HG03575 (cell line): ENCODE results near the gene CYYR1.

ENCODE experiments used
- ATAC-seq: cut with Tn5 transposase; IDR thresholded peaks from one replicate; pipeline ENCODE4 v1.9.1; 2021; ENCODE audit not compliant: unreplicated experiment, insufficient number of reproducible peaks, low FRiP score; ENCODE audit errors: extremely low read depth

CYYR1 gene

GRCh38 chr21:26572702-26573381, at the start of gene CYYR1:
CYYR1 (minus strand) TSS chr21:26573286; CDS start chr21:26572940, 346 bp downstream.
- no peak for ATAC-seq

- ATAC-seq, result no peak
These were observed 44.1 kb upstream of the CYYR1 start for GRCh38 chr21:26617176-26617575.

DNA sequence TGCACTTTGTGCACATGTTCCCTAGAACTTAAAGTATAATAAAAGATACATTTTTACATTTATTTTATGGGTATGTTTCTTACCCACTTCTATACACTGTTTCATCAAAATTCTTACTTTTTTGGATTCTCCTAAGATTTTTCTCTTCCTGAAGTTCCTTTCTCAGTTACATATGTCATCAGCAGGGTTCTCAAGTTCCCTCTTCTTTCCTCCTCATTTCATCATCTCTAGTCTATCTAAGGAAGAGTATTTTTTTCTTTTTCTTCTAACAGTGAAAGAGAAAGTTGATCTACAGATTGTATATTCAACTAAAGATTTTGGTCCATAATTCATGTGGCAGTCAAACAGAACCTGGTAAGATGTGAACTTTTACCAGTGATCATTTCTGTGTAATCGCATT, 41.2 kb upstream of the CYYR1 start:
- ATAC-seq, result no peak

DNA sequence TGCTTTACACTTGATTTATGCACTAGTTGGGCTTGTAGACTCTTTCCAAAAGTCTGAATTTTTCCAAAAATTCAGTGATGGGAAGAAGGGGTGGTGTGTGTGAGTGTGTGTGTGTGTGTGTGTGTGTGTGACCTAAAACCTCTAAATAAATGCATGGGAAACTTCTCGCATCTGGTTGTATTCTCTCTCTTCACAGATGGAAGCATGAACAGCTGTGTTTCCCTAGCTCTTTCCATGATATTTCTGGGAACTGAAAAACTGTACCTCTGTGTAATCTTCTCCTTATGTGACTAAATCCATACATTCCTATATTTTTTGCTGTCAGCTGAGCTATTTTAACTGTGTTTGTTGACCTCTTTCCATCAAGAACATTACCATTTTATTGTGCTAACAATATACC, 26.2 kb upstream of the CYYR1 start:
- no peak for ATAC-seq

DNA sequence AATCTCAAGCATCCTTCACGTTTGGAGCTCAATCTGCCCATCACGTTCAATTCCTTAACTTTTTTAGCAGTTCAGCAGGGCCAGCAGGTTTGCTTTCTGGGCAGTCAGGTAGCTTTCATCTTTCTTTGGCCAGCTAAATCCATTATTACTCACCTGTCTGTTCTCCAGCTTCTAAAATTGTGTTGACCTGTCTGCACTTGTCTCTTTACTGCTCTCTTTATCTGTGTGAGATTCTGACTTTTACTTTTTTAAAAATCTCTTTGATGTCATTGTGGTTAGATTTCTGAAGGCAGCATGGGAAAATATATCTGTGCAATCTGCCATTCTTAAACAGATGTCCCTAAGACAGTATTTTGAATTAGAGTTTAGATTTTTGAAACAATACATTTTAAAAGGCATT, 24.9 kb upstream of the CYYR1 start:
- ATAC-seq, result no peak

- ATAC-seq, result no peak
These were observed 23.9 kb upstream of the CYYR1 start for GRCh38 chr21:26597031-26597430.

- no peak for ATAC-seq
These were observed 22.9 kb upstream of the CYYR1 start for GRCh38 chr21:26595971-26596370.

DNA sequence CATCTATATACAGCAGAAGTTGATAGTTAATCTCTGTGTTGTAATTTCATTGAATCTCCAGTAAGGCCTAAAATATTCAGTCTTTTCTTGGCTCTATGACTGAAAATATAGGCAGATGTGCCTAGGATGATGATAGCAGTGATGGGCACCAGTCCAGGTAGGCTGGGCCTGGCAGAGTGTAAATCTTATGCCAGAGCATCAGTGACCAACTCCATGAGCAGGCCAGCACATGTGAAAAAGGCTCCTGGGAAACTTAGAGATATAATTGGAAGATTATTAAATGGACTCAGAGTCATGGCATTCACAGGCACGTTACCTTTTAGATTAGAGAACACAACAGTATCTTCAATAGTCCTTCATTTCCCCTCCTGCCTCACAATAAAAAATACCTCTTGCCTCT, 20.7 kb upstream of the CYYR1 start:
- no peak for ATAC-seq

GRCh38 chr21:26591543-26591942, 18.5 kb upstream of the CYYR1 start:
- no peak for ATAC-seq

GRCh38 chr21:26588446-26588845, 15.4 kb upstream of the CYYR1 start:
- no peak for ATAC-seq

DNA sequence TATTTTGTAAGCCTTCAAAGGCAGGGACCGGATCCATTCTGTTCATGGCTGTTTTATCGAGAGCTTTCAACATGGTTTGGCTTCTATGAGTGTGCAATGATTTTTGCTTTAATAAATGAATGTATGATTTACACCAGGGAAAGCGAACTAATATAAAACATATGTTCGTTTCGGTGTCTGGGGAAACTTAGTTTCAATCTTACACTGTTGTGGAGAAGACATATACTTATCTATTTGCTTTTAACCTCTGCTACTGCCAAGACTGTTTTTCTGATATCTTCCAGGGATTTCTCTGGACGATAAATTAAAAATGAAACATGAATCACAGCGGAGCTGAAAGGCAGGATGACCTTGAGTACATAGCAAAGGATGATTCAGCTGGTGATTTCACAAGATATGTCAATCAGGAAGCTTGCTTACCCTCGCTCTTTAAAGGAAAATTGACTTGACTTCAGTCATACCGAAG, 14.7 kb upstream of the CYYR1 start:
- no peak for ATAC-seq

GRCh38 chr21:26583769-26584168, 10.7 kb upstream of the CYYR1 start:
- ATAC-seq, result no peak

DNA sequence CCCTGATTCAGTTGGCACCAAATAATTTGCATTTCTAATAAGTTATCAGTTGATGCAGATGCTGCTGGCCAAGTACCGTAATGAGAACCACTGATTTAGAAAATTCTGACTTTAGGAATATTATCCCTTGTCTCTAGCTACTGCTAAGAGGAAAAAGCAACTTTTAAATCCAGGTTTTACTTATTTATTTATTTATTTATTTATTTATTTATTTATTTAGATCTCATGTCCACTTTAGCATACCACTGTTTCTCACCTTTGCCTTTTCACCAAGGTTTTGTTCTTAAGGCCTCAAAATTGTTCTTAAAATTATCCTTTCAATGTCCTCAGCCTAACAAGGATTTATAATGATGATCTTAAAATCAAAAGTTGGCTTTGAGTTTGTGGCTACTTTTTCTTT, 8.7 kb upstream of the CYYR1 start:
- no peak for ATAC-seq

DNA sequence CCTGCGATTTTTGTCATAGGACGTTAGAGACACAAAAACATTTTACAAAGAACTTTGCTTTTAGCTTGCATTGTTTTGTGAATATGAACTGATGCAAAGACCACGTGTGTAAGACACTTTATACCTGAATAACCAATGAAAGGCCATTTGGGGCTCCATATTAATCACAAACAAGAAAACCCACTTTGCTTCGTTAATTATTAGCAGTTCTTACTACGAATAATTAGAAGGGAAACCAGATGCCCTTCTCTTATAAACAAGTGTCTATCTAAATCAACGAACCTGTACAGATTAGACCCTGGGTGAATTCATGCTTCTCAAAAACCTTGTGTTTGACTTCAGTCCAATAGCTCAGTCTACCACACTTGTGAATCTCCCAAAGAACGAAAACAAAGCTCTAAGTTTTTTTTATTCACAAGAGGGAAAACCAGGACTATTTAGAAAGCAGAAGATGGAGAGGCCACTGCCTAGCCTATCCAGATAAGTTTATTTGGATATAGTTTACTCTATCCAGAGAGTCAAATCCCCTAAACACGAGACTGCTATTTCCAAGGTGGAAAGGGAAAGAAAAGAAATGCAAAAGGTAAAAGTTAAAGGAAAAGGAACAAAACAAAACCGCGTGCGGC, 897 bp downstream of the CYYR1 start:
- no peak for ATAC-seq

GRCh38 chr21:26570203-26570602, 2.9 kb downstream of the CYYR1 start:
- no peak for ATAC-seq

DNA sequence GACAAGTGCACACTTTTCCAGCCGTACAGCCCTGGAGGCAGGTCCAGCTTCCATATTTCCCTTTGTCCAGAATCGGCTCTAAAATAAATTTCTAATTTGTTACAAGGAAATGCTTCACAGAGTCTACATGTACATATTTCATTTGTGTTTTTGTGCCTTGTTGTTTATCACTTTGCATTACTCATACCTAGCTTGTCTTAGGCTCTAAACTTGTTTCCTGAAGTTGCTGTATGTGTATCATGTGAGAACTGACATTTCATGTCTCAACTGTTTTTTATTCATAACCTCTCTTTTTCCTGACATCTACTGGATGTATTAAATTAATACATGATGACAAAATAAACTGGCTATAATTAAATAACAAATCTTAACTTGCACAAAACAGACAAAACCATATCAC, 7.5 kb downstream of the CYYR1 start:
- ATAC-seq, result no peak

- ATAC-seq, result no peak
These were observed 8.0 kb downstream of the CYYR1 start for GRCh38 chr21:26565111-26565510.

- no peak for ATAC-seq
These were observed 9.1 kb downstream of the CYYR1 start for GRCh38 chr21:26563856-26564503.

DNA sequence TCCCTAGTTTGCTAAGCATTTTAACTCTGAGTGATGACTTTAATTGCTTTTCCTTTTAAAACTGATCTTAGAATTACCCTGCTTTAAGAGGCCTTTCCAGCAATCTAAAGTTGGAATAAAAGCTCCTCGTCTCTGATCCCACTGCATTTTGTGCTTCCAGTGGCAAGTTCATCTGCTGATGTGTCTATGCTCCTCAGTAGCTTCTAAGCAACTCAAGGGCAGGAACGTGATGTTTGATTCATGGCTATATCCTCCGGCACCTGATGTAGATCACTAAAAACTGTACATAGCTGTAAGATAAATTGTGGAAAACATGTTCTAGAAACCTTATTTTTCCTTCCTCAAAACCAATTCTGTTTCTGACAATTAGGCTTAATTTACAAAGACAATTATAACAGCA, 12.5 kb downstream of the CYYR1 start:
- no peak for ATAC-seq

DNA sequence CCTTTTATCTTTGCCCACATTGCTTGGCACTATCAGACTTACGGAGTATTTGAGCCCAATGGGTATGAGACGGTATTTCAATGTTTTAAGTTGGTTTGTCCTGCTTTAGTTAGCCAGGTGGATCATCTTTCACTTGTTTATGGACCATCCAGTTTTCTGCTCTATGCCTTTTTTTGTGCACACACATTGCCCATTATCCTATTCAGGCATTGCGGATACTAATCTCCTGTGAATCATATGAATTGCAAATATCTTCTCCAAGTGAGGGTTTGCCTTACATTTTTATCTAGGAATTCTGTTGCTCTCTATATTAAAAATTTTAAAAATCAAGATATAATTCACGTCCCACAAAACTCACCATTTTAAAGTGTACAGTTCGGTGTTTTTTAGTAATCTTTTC, 14.0 kb downstream of the CYYR1 start:
- ATAC-seq, result no peak
